NAMALWA (cell line): ENCODE measurements around the gene PTP4A1.
"Not testable (repeated sequence)": the region's sequence is repeated elsewhere in the genome, so short reads cannot be mapped to it uniquely, and the experiment has no call there.

ENCODE experiments used
- DNase-seq: peaks from one replicate; pipeline ENCODE4 v3.0.0-alpha.2; 2015; ENCODE audit warnings: low spot score

The PTP4A1 gene

DNA sequence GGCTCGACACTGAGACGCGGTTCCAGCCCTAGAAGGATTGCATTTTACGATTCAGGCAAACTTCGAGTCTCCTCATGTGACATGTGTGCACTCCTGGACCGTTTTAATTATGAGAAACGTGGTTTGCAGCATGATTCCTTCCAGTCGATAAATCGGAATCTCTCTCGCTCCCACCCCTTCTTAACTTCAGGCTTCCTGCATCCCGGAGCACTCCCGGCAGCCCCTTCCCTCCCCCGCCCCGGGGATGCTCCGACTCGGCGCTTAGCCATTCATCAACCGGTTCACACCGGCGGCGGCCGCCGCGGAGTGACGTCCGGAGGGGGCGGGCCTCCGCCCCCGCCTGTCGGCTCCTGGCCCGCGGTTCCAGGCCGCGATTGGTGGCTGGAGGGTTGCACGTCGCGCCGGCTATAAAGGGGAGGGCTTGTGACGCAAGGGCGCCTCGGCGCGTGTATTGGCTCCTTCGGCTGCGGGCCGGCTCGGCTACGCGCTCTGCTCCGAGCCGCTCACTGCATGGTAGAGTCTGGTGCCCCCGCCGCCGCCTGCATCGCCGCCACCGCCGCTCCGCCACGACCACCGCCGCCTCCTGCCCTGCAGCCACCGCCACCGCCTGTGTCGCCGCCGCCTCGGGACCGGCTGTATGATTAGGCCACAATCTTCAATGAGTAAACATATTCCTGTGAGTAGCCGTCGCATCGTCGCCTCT lies at the start of gene PTP4A1, which contains the start of gene LOC128125822:
Gene PTP4A1 (plus strand): TSS at position 437 of the 703 bp plus-strand sequence. CDS start 4,401 bp downstream, outside the sequence.
Gene LOC128125822 (plus strand): TSS at position 437 of the 703 bp plus-strand sequence.
- peak; percentile 97 for DNase-seq

DNA sequence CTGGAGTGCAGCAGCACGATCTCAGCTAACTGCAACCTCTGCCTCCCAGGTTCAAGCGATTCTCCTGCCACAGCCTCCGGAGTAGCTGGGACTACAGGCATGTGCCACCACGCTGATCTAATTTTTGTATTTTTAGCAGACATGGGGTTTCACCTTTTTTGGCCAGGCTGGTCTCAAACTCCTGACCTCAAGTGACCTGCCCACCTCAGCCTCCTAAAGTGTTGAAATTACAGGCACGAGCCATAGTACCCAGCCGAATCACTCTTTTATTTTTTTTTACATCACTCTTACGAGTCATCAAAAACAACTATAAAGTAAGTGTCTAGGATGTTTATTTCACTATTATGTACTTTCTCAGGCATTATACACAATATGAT lies 49.4 kb upstream of the PTP4A1 start:
- DNase-seq: not testable (repeated sequence)

DNA sequence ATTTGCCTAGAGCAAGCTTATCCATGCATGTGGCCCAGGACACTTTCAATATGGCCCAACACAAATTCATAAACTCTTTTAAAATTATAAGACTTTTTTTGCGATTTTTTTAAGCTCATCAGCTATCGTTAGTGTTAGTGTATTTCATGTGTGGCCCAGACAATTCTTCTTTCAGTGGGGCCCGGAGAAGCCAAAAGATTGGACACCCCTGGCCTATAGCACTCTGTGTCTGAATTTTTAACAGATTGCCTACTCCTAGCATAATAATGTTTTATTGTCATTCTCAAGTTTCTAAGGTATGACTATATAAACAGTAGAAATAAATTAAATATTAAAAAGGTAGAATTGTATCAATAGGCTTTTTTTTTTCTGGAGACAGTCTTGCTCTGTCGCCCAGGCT lies 48.6 kb upstream of the PTP4A1 start:
- DNase-seq: no peak

DNA sequence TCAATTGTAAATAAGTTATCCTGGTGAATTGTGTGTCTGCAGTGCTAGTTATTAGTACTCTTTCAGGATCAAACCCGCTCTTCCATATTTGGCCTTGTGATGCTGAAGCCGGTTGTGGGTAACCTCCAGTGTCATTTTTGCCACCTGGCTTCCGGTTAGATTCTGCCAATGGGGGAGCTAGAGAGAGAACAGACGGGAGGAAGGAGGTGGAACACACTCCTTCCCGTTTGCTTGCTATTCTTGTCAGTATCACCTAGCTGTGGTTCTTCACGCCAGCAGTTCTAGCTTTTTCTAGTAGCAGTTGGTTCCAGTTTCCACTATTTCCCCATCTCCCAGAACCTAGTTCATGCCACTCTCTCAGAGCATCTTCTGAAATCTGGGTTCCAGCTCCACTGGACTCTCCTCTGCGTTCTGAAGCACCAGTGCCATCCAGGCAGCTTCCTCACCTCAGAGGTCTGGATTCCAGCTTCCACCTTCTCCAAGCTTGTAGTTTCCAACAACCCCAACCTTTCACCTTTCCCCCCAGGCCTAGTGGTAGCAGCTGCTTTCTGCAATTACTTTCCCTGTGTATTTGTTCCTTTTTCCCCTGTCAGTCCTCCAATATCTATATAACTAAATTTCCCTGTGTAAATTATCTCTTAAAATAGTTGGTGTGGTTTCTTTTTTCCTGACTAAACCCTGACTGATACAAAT lies 46.9 kb upstream of the PTP4A1 start:
- no peak for DNase-seq

DNA sequence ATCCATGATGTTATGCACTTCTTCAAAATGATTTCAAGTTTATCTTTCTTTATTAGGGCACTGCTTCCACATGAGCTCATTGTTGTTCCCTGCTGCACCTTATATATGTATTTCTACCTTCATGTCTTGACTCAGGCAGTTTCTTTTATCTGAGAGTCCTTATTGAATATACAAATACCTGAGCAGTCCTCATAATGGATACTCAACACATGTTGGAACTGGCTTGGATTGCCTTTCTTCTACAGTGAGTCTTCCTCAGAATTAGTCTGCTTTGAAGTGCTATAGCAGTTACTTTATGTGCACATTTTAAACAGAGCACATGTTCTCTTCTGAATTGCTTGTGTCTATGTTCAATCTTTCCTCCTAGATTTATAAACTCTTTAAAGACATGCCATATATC lies 45.3 kb upstream of the PTP4A1 start:
- DNase-seq: no peak

DNA sequence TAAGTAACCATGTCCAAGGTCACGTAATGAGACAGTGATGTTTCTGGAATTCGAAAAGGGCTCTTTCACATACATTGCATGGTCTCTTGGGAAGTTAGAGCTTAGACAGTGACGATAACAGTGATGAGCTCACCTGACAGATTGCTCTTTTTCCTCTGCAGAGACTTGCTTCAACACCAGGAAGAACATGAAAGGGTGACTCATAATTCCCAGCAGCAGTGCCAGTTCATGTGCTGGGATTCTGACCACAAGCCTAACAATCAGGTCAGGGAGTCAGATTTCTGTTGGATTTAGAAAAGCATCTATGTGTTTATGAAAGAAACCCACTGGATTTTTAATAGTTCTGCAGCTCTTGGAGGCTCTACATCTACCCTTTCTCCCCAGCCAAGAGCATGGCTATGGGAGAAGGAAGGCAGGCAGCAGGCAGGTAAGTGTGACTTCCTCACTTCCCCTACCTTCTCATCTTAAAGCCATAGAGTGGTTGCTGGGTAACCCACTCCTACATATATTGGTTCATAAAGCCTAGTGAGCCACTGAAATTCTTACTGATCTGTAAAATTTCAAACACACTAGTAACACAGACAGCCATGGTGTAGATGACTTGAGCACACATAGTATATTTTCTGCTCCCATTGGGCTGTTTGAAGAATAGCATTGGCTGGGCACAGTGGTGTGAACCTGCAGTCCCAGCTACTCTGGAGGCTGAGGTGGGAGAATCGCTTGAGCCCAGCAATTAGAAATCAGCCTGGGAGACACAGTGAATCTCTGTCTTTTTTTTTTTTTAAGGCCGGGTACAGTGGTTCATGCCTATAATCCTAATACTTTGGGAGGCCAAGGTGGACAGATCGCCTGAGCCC lies 44.4 kb upstream of the PTP4A1 start:
- DNase-seq: no peak

DNA sequence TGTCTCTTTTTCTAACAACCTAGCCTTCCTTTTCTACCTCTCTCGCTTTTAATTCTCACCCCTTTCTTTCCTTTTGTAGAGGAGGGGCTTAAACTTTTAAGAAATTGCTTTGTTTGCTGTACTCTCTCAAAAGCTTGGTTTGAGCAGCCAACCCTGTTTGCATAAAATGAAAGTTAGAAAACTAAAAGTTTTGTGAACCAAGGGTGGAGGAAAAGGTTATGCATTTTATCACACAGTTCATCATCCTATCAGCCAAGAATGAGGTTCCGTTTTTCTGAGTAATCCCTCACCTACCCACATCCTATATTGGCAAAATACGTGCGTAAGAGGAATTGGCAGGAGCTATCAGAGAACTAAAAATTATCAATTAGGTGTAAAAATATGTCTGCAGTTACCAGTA lies 42.8 kb upstream of the PTP4A1 start:
- no peak for DNase-seq

DNA sequence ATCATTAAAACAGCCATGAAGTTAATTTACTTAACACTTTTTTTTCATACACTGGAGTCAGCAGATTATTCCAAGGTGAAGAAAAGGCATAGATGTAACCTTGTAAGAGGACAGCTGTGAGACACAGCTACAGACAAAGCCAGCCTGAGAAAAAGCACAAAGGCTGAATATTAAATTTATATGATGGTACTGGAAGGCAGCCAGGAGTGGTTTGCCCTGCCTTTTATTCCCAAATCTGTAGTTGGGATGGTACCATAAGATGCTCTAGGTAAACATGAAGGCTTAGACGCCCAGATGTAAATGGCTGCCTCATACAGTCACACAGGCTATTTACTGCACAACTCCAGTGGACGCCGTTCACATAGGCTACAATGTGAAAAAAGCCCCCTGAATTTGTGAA lies 42.1 kb upstream of the PTP4A1 start:
- no peak for DNase-seq

DNA sequence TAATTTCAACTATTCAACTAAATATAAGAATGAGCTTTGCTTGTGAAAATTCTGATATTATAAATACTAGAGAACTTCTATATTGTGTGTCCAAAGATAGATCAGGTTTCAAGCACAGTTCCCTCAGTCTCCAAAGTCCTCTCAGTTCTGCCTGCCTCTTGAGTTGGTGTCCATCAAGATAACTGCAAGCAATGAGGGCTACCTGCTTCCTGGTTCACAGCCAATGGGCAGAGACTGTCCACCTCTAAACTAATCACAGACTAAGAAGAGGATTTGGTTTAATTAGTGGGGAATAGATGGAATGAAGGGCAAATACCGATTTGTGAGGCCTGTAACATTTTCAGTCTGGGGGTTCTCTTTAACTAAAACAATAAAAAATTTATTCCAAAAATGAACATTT lies 41.3 kb upstream of the PTP4A1 start:
- no peak for DNase-seq

DNA sequence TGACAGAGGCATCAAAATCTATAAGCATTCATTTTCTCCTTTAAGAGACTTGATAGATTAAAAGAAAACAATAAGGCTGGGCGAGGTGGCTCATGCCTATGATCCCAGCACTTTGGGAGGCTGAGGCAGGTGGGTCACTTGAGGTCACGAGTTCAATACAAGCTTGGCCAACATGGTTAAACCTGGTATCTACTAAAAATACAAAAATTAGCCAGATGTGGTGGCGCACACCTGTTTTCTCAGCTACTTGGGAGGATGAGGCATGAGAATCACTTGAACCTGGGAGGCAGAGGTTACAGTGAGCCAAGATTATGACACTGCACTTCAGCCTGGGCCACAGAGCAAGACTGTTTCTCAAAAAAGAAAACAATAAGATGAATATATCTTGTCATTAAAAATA lies 39.3 kb upstream of the PTP4A1 start:
- no peak for DNase-seq

DNA sequence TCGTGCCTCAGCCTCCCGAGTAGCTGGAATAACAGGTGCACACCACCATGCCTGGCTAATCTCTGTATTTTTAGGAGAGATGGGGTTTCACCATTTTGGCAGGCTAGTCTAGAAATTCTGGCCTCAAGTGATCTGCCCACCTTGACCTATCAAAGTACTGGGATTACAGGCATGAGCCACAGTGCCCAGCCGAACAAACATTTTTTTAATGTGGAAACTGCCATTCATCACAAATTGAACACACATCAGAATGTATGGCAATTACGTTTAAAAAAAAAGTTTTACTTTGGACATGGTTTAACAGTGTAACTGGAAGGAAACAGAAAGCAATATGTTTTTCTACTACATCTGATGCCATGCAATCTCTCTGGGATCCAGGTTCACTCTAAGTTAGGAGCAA lies 38.3 kb upstream of the PTP4A1 start:
- DNase-seq: no peak

DNA sequence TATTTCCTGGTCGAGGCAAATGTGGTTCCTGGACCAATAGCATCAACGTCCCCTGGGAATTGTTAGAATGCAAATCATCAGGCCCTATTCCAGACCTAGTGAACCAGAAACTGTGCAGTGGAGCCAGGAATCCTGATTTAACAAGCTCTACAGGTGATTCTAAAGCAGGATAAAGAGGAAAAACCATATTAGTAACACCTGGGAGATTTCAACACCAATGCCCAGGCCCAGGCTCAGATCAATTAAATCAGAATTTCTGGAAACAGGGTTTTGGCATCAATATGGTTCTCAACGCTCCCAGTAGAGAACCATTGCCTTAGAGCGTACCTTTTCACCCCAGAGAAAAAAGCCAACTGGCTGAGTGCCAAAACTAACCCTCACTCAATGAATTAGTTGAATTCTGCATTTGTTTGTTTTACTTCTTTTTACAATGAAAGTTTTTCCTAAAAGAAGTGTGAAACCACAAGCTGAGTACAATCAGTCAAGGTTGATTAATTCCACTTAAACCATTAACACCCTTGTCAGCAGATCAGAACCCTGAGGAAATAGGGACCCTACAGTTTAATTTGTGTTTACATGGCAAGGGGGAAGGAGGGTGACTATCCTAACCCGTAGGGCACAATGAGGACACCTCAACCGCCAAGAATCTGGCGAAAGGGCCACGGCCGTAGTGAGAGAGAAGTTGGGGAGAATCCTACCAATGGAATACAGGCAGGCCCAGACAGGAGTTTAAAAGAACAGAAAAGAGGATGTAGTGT lies 34.9 kb upstream of the PTP4A1 start:
- DNase-seq: no peak

DNA sequence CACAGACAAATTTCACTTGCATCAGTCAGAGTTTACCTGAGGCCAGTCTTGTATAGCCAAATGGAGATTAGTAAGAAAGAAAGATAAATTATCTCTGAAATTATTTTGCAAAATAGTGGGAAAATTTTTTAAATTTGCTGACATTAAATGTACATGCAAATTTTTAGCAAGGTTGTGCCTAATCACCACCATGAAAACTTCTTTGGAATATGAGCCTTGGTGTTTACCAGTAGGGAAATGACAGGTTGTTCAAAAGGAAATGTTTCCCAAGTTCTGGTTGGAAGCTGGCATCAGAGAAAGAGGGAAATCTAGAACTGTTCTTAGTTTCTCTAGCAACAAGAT lies 34.4 kb upstream of the PTP4A1 start:
- no peak for DNase-seq

DNA sequence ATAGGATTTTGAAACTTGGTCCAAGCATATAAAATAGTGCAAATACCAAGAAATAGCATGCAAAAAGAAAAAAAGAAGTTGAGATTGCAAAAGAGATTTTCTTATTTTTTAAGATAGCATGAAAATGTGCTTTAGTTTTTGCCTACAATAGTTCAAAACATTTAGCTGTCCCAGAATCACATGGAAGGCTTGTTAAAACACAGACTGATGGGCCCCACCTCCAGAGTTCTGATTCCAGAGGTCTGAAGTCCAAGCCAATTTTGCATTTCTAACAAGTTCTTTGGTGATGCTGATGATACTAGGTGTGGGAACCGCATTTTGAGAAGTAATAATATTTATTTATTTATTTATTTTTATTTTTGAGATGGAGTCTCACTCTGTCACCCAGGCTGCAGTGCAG lies 33.7 kb upstream of the PTP4A1 start:
- no peak for DNase-seq

DNA sequence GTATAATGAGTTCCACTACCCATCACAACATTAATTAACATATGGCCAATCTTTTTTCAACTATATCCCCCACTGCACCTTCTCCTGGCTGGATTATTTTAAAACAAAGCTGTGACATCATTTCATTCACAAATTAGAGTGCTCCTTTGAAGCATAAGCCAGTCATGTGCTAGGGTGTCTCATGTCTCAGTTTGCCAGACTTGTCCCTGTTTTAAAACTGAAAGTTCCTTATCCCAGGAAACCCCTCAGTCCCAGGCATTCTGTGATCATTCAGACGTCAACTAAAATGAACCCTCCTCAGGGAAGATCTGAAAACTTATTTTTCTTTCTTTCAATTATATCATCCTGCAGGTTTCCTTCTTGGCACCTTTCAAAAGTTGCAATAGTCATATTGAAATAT lies 29.3 kb upstream of the PTP4A1 start:
- DNase-seq: no peak

DNA sequence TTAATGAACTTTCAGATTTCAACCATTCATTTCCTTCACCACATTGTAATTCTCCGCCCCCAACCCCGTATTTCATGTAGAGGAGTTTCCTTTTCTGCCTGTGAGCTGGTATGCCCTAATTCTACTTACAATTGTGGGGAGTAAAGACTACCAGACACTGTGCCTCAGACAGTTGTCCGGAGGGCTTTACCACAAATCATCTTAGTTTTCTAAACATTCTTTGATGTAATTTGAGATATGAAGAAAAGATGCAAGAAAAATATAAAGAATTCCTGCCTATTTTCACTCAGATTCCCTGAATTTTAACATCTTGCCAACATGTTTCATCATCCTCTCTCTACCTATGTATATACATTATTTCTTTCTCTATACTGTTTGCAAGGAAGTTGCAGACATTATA lies 28.3 kb upstream of the PTP4A1 start:
- DNase-seq: no peak

DNA sequence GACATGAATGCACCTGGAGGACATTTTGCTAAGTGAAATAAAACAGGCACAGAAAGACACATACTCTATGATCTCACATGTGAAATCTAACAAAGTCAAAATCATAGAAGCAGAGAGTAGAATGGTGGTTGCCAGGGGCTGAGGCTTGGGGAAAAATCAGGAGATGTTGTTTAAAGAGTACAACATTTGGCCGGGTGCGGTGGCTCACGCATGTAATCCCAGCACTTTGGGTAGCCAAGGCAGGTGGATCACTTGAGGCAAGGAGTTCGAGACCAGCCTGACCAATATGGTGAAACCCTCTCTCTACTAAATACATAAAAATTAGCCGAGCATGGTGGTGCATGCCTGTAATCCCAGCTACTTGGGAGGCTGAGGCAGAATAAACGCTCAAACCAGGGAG lies 26.0 kb upstream of the PTP4A1 start:
- no peak for DNase-seq

DNA sequence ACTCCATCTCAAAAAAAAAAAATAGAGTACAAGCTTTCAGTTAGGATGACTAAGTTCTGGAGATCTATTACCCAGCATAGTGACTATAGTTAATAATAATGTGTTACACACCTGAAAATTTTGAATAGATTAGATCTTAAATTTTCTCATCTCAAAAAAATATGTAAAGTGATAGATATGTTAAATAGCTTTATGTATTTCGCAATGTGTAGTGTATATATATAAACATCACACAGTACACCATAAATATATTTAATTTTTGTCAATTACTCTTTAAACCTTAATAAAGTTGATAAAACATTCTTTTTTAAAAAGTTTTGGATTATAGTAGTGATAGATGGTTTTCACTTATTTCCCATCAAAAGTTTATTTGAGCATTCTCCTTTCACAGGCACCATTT lies 25.6 kb upstream of the PTP4A1 start:
- DNase-seq: no peak

DNA sequence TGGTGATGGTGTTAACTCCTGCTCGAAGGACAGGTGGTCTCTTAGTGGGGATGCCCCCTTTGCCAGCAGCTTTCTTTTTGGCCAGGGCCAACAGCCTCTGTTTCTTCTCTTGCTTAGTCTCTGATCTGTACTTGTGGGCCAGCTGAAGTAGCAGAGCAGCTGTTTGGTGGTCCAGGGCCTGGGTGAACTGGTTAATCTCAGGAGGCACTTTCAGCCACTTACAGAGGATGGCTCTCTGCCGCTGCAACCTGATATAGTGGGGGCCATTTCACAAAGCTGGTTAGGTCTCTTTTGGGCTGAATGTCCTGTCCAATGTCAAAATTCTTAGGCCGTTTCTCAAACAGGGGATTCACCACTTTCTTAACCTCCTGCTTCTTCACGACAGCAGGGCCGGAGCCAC lies 23.2 kb upstream of the PTP4A1 start:
- DNase-seq: no peak

DNA sequence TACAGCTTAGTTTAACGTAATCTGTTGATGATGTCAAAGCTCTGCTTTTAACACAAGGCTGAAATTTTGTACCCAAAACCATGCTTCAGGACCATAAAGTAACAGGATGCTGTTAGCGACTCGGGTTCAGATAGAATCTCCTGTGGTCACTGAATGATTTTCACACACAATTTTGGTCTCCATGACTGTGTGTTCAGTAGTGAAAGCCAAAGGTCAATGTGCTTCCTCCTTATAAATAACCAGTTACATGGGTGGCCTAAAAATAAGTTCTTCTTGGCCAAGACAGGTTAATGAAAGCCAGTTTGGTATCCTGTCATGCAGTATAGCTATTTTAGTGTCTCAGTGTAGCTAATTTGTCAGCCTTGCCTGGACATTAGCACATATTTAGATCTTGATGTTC lies 19.1 kb upstream of the PTP4A1 start:
- no peak for DNase-seq

DNA sequence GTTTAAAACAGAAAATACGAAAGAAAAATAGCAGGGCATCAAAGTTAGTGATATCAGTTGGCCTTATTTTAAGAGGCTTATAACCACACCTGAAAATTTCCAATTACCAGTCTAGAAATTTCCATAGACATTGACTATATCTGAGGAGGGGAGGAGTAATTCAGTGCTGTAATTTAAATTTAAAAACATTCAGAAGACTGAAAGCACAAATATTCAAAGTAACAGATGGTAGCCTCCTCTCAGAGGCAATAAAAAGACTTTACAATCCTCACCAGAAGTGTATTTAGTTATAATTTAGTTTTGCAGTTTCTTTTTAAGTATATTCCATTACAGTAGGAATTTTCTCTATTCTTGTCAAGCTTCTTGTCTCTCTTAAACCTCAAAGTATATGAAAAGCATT lies 18.4 kb upstream of the PTP4A1 start:
- DNase-seq: no peak

DNA sequence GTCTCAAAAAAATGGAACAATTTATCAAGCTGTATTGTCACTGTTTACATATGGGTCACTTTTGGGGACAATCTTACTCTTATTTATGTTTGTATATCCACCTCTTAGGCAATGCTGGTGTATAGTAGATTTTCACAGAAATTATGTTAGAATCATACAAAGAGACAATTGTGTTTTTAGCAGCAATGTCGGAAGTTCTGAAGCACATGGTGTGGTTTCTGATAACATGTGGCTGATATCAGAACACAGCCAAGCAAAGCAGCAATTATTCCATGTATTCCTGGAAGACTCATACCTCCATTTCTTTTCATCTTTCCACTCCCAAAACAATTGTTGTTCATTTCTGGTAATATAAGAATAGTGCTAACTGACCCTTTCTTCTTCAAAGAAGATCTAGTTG lies 17.5 kb upstream of the PTP4A1 start:
- no peak for DNase-seq
